Activated naive CD8-positive, alpha-beta T cell (primary cell): ENCODE results near the gene TAF11L8.
"Not testable (repeated sequence)": the region's sequence is repeated elsewhere in the genome, so short reads cannot be mapped to it uniquely, and the experiment has no call there.

Source experiments
- H3K27ac Mint-ChIP-seq: one replicate; pipeline ENCODE4 v1.8.0; 2021; ENCODE audit warnings: mixed read lengths
- H3K27me3 Mint-ChIP-seq: one replicate; pipeline ENCODE4 v1.8.0; 2021; ENCODE audit warnings: mixed read lengths
- H3K36me3 Mint-ChIP-seq: one replicate; pipeline ENCODE4 v1.8.0; 2021; ENCODE audit warnings: mixed read lengths
- H3K4me1 Mint-ChIP-seq: one replicate; pipeline ENCODE4 v1.8.0; 2021; ENCODE audit warnings: low read depth, mixed read lengths
- H3K4me3 Mint-ChIP-seq: one replicate; pipeline ENCODE4 v1.8.0; 2021; ENCODE audit warnings: mild to moderate bottlenecking, mixed read lengths
- H3K9me3 Mint-ChIP-seq: one replicate; pipeline ENCODE4 v1.8.0; 2021; ENCODE audit warnings: low read depth, mixed read lengths

Gene TAF11L8

DNA sequence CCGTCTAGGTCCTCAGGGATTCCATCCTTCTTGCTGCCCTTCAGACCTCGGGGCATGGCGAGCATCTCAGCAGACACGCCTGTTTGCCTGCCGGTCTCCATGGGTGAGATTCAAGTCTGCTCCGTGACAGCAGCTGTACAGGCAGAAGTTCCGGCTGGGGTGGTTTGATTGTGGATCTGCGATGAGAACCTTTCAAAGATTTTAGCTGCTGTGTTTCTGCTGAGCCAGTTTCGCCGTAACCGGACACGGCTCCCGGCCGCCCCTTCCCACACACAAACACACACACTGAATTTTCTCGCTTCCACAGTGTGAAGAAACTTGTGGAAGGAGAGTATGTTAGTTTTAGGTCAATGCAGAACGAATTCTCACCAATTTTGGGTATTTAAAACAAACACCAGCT is at the start of gene TAF11L8:
Gene TAF11L8 (minus strand): TSS at position 101 of the 400 bp plus-strand sequence.
- H3K27ac Mint-ChIP-seq, H3K36me3 Mint-ChIP-seq, H3K9me3 Mint-ChIP-seq, H3K4me1 Mint-ChIP-seq, H3K4me3 Mint-ChIP-seq, H3K27me3 Mint-ChIP-seq: not testable (repeated sequence)

DNA sequence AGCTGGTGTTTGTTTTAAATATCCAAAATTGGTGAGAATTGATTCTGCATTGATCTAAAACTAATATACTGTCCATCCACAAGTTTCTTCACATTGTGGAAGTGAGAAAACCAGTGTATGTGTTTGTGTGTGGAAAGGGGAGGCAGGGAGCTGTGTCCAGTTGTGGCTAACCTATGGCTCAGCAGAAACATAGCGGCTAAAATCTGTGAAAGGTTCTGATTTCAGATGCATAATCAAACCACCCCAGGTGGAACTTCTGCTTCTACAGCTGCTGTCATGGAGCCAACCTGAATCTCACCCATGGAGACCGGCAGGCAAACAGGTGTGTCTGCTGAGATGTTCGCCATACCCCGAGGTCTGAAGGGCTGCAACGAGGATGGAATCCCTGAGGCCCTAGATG is 43.4 kb upstream of the TAF11L8 start, which contains the start of gene TAF11L14:
Gene TAF11L14 (plus strand): TSS at position 301 of the 400 bp plus-strand sequence.
- Mint-ChIP-seq H3K27ac (no peak within 1 kb of the TSS), H3K36me3 (no peaks in the 10 kb centered on the region)

DNA sequence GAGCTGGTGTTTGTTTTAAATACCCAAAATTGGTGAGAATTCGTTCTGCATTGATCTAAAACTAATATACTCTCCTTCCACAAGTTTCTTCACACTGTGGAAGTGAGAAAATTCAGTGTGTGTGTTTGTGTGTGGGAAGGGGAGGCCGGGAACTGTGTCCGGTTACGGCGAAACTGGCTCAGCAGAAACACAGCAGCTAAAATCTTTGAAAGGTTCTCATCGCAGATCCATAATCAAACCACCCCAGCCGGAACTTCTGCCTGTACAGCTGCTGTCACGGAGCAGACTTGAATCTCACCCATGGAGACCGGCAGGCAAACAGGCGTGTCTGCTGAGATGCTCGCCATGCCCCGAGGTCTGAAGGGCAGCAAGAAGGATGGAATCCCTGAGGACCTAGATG is 41.0 kb upstream of the TAF11L8 start, which contains the start of gene TAF11L13:
Gene TAF11L13 (plus strand): TSS at position 301 of the 400 bp plus-strand sequence.
- not testable (repeated sequence) for H3K27me3 Mint-ChIP-seq, H3K36me3 Mint-ChIP-seq, H3K9me3 Mint-ChIP-seq, H3K4me3 Mint-ChIP-seq, H3K27ac Mint-ChIP-seq, H3K4me1 Mint-ChIP-seq

More for the DNA sequence above, 43.4 kb upstream of the TAF11L8 start, which contains the start of gene TAF11L14:
- Mint-ChIP-seq H3K4me3 (no peak within 1 kb of the TSS), H3K9me3 (peaks cover 4% of the 10 kb centered on the region), H3K4me1 (no peaks in the 10 kb centered on the region), H3K27me3 (no peaks in the 10 kb centered on the region)

DNA sequence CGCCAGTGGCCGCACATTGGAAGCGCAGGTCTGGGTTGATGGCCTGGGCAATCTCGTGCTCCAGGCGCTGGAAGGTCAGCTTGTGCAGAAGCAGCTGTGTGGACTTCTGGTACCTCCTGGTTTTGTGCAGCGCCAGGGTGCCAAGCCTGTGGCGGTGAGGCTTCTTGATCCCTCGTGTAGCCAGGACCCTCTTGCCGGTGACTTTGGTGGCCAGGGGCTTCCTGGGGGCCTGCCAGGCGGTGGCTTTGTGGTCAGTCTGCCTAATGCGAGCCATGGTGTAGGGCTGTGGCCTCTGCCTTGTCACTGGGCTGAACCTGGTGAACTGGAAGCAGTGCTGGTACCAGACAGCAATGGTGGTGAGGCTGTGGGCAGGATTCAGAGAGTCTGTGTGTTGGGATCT is 34.9 kb upstream of the TAF11L8 start:
- H3K4me3 Mint-ChIP-seq: no peak overlapping the region
- H3K36me3 Mint-ChIP-seq: no peaks in the 10 kb centered on the region
- H3K9me3 Mint-ChIP-seq: no peaks in the 10 kb centered on the region
- H3K4me1 Mint-ChIP-seq: no peaks in the 10 kb centered on the region
- H3K27me3 Mint-ChIP-seq: no peaks in the 10 kb centered on the region
- H3K27ac Mint-ChIP-seq: no peak overlapping the region

DNA sequence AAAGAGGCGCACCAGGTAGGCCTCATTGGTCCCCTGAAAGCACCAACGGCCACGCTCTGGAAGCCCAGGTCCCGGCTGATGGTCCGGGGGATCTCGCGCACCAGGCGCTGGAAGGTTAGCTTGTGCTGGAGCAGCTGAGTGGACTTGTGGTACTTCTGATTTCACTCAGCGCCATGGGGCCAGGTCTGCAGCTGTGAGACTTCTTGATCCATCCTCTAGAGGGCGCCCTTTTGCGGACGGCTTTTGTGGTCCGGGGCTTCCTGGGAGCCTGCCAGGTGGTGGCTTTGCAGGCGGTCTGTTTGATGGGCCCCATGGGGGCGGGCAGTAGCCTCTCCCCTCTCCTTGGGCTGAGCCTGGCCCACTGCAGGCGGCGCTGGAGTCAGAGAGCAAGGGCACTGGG is 29.9 kb upstream of the TAF11L8 start:
- Mint-ChIP-seq H3K4me1 (no peaks in the 10 kb centered on the region), H3K27me3 (no peaks in the 10 kb centered on the region), H3K4me3 (no peak overlapping the region), H3K9me3 (peaks cover 3% of the 10 kb centered on the region), H3K36me3 (no peaks in the 10 kb centered on the region), H3K27ac (no peak overlapping the region)

DNA sequence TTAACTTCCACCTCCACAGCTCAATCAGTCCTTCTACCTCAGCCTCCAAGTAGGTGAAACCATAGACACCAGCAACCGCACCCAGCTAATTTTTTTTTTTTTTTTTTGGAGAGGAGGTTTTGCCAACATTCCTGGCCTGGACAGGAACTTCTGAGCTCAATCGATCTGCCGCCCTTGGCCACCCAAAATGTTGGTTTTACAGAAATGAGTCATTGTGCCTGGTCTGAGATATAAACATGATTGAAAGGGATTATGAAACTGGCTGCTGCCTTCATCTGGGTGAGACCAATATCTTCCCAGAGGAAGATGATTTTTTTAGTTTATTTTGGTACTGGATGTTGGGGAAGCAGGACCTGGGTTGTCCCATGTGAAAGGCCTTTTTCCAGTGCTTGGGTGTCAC is 28.6 kb upstream of the TAF11L8 start:
- Mint-ChIP-seq H3K4me3 (no peak overlapping the region), H3K4me1 (no peaks in the 10 kb centered on the region), H3K27ac (no peak overlapping the region), H3K27me3 (no peaks in the 10 kb centered on the region), H3K9me3 (peaks cover 3% of the 10 kb centered on the region), H3K36me3 (no peaks in the 10 kb centered on the region)

DNA sequence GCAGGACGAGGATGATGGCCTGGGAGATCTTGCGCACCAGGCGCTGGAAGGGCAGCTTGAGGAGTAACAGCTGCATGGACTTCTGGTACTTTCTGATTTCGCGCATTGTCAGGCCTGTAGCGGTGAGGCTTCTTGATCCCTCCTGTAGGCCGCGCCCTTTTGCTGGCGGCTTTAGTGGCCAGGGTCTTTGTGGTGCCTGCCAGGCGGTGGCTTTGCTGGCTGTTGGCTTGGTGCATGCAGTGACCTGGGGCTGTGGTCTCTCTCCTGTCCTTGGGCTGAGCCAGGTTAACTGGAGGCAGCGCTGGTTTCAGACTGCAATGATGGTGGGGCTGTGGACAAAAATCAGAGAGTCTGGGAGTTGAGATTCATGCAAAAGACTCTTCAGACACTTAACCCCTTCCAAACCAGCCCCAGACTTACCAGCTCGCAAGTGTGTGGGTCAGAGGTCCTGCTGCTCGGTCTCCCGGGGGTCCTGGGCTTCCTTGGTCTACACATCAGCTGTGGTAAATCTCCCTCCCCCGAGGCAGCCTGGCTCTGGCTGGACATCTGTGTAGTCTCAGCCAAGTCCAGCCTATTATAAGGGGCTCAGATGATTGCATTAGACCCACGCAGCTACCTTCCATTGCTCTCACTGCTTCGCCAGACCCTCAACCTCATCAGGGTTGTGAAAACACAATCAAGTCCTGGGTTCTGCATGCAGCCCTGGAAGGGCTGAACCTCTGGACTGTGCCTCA is 24.3 kb upstream of the TAF11L8 start:
- Mint-ChIP-seq H3K27ac (no peak overlapping the region), H3K36me3 (no peaks in the 10 kb centered on the region), H3K27me3 (no peaks in the 10 kb centered on the region), H3K9me3 (peaks cover 4% of the 10 kb centered on the region), H3K4me1 (no peaks in the 10 kb centered on the region), H3K4me3 (no peak overlapping the region)

DNA sequence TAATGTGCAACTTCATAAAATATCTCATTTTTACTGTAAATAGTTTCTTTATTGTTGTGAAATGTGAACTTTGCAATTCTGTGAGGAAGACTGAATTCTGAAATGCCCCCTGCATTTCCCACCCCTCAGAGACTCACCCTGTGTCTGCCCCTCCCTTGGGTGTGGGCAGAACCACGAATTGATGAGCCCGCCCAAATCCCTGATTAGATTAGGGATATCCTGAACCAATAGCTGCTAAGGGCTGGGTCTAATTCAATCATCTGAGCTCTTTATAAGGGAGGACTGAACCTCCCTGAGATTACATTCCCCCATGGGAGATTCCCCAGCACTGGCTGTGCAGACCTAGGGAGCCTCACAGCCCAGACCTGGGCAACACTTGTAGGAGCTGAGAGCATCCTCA is 19.3 kb upstream of the TAF11L8 start, which contains the start of gene TAF11L12:
Gene TAF11L12 (plus strand): TSS at position 301 of the 400 bp plus-strand sequence.
- not testable (repeated sequence) for H3K27ac Mint-ChIP-seq, H3K4me3 Mint-ChIP-seq, H3K9me3 Mint-ChIP-seq, H3K27me3 Mint-ChIP-seq, H3K4me1 Mint-ChIP-seq, H3K36me3 Mint-ChIP-seq

DNA sequence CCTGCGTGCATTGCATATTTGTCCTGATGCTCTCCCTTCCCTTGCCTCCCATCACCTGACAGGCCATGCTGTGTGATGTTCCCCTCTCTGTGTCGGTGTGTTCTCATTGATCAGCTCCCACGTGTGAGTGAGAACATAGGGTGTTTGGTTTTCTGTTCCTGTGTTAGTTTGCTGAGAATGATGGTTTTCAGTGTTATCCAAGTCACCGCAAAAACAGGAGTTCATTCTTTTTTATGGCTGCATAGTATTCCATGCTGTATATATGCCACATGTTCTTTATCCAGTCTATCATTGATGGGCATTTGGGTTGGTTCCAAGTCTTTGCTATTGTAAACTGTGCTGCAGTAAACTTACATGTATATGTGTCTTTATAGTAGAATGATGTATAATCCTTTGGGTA is 16.7 kb upstream of the TAF11L8 start:
- H3K4me3 Mint-ChIP-seq, H3K27ac Mint-ChIP-seq, H3K9me3 Mint-ChIP-seq, H3K36me3 Mint-ChIP-seq, H3K4me1 Mint-ChIP-seq, H3K27me3 Mint-ChIP-seq: not testable (repeated sequence)

DNA sequence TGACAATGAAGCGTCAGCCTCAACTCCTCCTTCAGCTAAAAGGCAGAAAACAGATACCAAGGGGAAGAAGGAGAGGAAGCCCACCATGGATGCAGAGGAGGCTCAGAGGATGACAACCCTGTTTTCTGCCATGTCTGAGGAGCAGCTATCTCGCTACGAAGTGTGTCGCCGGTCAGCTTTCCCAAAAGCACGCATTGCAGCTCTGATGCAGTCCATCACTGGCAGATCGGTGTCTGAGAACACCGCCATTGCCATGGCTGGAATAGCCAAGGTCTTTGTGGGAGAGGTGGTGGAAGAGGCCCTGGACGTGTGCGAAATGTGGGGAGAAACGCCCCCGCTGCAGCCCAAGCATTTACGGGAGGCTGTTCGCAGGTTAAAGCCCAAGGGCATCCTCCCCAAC is 14.2 kb upstream of the TAF11L8 start:
- Mint-ChIP-seq H3K27ac (no peak overlapping the region), H3K4me3 (no peak overlapping the region), H3K9me3 (peaks cover 7% of the 10 kb centered on the region), H3K27me3 (no peaks in the 10 kb centered on the region), H3K36me3 (no peaks in the 10 kb centered on the region), H3K4me1 (no peaks in the 10 kb centered on the region)

DNA sequence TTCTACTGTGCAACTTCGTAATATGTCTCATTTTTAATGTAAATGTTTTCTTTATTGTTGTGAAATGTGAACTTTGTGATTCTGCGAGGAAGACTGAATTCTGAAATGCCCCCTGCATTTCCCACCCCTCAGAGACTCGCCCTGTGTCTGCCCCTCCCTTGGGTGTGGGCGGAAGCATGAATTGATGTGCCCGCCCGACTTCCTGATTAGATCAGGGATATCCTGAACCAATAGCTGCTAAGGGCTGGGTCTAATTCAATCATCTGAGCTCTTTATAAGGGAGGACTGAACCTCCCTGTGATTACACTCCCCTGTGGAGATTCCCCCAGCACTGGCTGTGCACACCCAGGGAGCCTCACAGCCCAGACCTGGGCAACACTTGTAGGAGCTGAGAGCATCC is 13.1 kb upstream of the TAF11L8 start, which contains the start of gene TAF11L11:
Gene TAF11L11 (plus strand): TSS at position 304 of the 400 bp plus-strand sequence.
- not testable (repeated sequence) for H3K27me3 Mint-ChIP-seq, H3K9me3 Mint-ChIP-seq, H3K4me3 Mint-ChIP-seq, H3K27ac Mint-ChIP-seq, H3K36me3 Mint-ChIP-seq, H3K4me1 Mint-ChIP-seq

DNA sequence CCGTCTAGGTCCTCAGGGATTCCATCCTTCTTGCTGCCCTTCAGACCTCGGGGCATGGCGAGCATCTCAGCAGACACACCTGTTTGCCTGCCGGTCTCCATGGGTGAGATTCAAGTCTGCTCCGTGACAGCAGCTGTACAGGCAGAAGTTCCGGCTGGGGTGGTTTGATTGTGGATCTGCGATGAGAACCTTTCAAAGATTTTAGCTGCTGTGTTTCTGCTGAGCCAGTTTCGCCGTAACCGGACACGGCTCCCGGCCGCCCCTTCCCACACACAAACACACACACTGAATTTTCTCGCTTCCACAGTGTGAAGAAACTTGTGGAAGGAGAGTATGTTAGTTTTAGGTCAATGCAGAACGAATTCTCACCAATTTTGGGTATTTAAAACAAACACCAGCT is 7.0 kb upstream of the TAF11L8 start, which contains the start of gene TAF11L10:
Gene TAF11L10 (minus strand): TSS at position 101 of the 400 bp plus-strand sequence.
- H3K27ac Mint-ChIP-seq, H3K4me1 Mint-ChIP-seq, H3K36me3 Mint-ChIP-seq, H3K27me3 Mint-ChIP-seq, H3K9me3 Mint-ChIP-seq, H3K4me3 Mint-ChIP-seq: not testable (repeated sequence)

DNA sequence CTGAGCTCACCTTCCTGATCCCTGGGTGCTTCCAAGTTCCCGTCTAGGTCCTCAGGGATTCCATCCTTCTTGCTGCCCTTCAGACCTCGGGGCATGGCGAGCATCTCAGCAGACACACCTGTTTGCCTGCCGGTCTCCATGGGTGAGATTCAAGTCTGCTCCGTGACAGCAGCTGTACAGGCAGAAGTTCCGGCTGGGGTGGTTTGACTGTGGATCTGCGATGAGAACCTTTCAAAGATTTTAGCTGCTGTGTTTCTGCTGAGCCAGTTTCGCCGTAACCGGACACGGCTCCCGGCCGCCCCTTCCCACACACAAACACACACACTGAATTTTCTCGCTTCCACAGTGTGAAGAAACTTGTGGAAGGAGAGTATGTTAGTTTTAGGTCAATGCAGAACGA is 3.5 kb upstream of the TAF11L8 start, which contains the start of gene TAF11L9:
Gene TAF11L9 (minus strand): TSS at position 140 of the 400 bp plus-strand sequence.
- H3K4me3 Mint-ChIP-seq, H3K27me3 Mint-ChIP-seq, H3K27ac Mint-ChIP-seq, H3K9me3 Mint-ChIP-seq, H3K36me3 Mint-ChIP-seq, H3K4me1 Mint-ChIP-seq: not testable (repeated sequence)

DNA sequence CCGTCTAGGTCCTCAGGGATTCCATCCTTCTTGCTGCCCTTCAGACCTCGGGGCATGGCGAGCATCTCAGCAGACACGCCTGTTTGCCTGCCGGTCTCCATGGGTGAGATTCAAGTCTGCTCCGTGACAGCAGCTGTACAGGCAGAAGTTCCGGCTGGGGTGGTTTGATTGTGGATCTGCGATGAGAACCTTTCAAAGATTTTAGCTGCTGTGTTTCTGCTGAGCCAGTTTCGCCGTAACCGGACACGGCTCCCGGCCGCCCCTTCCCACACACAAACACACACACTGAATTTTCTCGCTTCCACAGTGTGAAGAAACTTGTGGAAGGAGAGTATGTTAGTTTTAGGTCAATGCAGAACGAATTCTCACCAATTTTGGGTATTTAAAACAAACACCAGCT is 5.1 kb downstream of the TAF11L8 start, which contains the start of gene TAF11L7:
Gene TAF11L7 (minus strand): TSS at position 101 of the 400 bp plus-strand sequence.
- H3K9me3 Mint-ChIP-seq, H3K4me1 Mint-ChIP-seq, H3K4me3 Mint-ChIP-seq, H3K27ac Mint-ChIP-seq, H3K27me3 Mint-ChIP-seq, H3K36me3 Mint-ChIP-seq: not testable (repeated sequence)
